Measurements from ENCODE around the gene TEX51.

TEX51 gene

GRCh38 chr2:126881591-126881990 lies 17.1 kb upstream of the TEX51 start:
- in situ Hi-C loops (cut with HindIII; ENCODE audit: low pct_unique_long_range_greater_than_20kb, low sequenced_read_pairs): no loop called here
- no peak for TF ChIP-seq JUND (IDR thresholded peaks at IDR 0.05; ENCODE audit: low read depth)
- DNase-seq (ENCODE audit: low read depth in 1 of 2, low spot score in 1 of 2): no peak

- TF ChIP-seq JUND (IDR thresholded peaks at IDR 0.05; ENCODE audit: low read depth): no peak
- no peak for DNase-seq (ENCODE audit: low read depth in 1 of 2, low spot score in 1 of 2)
- in situ Hi-C loops (cut with HindIII; ENCODE audit: low pct_unique_long_range_greater_than_20kb, low sequenced_read_pairs): no loop called here
Observed at GRCh38 chr2:126882181-126882580, 16.5 kb upstream of the TEX51 start.

GRCh38 chr2:126882736-126883665 lies 15.7 kb upstream of the TEX51 start:
- in situ Hi-C loops (cut with HindIII; ENCODE audit: low pct_unique_long_range_greater_than_20kb, low sequenced_read_pairs): no loop called here
- TF ChIP-seq JUND (IDR thresholded peaks at IDR 0.05; ENCODE audit: low read depth): no peak
- no peak for DNase-seq (ENCODE audit: low read depth in 1 of 2, low spot score in 1 of 2)

- no peak for TF ChIP-seq JUND (IDR thresholded peaks at IDR 0.05; ENCODE audit: low read depth)
- DNase-seq (ENCODE audit: low read depth in 1 of 2, low spot score in 1 of 2): no peak
- in situ Hi-C loops (cut with HindIII; ENCODE audit: low pct_unique_long_range_greater_than_20kb, low sequenced_read_pairs): no loop called here
Observed at GRCh38 chr2:126883666-126884040, 15.0 kb upstream of the TEX51 start.

GRCh38 chr2:126884861-126885750 lies 13.6 kb upstream of the TEX51 start:
- DNase-seq (ENCODE audit: low read depth in 1 of 2, low spot score in 1 of 2): no peak
- TF ChIP-seq JUND (IDR thresholded peaks at IDR 0.05; ENCODE audit: low read depth): no peak
- in situ Hi-C loops (cut with HindIII; ENCODE audit: low pct_unique_long_range_greater_than_20kb, low sequenced_read_pairs): no loop called here

GRCh38 chr2:126885751-126886210 lies 12.9 kb upstream of the TEX51 start:
- TF ChIP-seq JUND (IDR thresholded peaks at IDR 0.05; ENCODE audit: low read depth): no peak
- DNase-seq (ENCODE audit: low read depth in 1 of 2, low spot score in 1 of 2): no peak
- in situ Hi-C loops (cut with HindIII; ENCODE audit: low pct_unique_long_range_greater_than_20kb, low sequenced_read_pairs): no loop called here

- in situ Hi-C loops (cut with HindIII; ENCODE audit: low pct_unique_long_range_greater_than_20kb, low sequenced_read_pairs): no loop called here
- TF ChIP-seq JUND (IDR thresholded peaks at IDR 0.05; ENCODE audit: low read depth): no peak
- DNase-seq (ENCODE audit: low read depth in 1 of 2, low spot score in 1 of 2): peak; percentile 32 to 61
Observed at GRCh38 chr2:126886211-126886915, 12.3 kb upstream of the TEX51 start.

- in situ Hi-C loops (cut with HindIII; ENCODE audit: low pct_unique_long_range_greater_than_20kb, low sequenced_read_pairs): no loop called here
- no peak for DNase-seq (ENCODE audit: low read depth in 1 of 2, low spot score in 1 of 2)
- no peak for TF ChIP-seq JUND (IDR thresholded peaks at IDR 0.05; ENCODE audit: low read depth)
Observed at GRCh38 chr2:126886916-126887280, 11.8 kb upstream of the TEX51 start.

GRCh38 chr2:126887506-126887905 lies 11.2 kb upstream of the TEX51 start:
- no peak for DNase-seq (ENCODE audit: low read depth in 1 of 2, low spot score in 1 of 2)
- in situ Hi-C loops (cut with HindIII; ENCODE audit: low pct_unique_long_range_greater_than_20kb, low sequenced_read_pairs): no loop called here
- TF ChIP-seq JUND (IDR thresholded peaks at IDR 0.05; ENCODE audit: low read depth): no peak

GRCh38 chr2:126888046-126888445 lies 10.6 kb upstream of the TEX51 start:
- DNase-seq (ENCODE audit: low read depth in 1 of 2, low spot score in 1 of 2): no peak
- no peak for TF ChIP-seq JUND (IDR thresholded peaks at IDR 0.05; ENCODE audit: low read depth)
- in situ Hi-C loops (cut with HindIII; ENCODE audit: low pct_unique_long_range_greater_than_20kb, low sequenced_read_pairs): no loop called here

- DNase-seq (ENCODE audit: low read depth in 1 of 2, low spot score in 1 of 2): no peak
- in situ Hi-C loops (cut with HindIII; ENCODE audit: low pct_unique_long_range_greater_than_20kb, low sequenced_read_pairs): no loop called here
- no peak for TF ChIP-seq JUND (IDR thresholded peaks at IDR 0.05; ENCODE audit: low read depth)
Observed at GRCh38 chr2:126889071-126889470, 9.6 kb upstream of the TEX51 start.

- TF ChIP-seq JUND (IDR thresholded peaks at IDR 0.05; ENCODE audit: low read depth): no peak
- no peak for DNase-seq (ENCODE audit: low read depth in 1 of 2, low spot score in 1 of 2)
- in situ Hi-C loops (cut with HindIII; ENCODE audit: low pct_unique_long_range_greater_than_20kb, low sequenced_read_pairs): no loop called here
Observed at GRCh38 chr2:126889496-126890135, 9.1 kb upstream of the TEX51 start.
